Thoracic aorta (tissue), 2 donors: Measurements from ENCODE around the gene RSAD1. TPM values are rescaled to one million over a fixed set of nuclear protein-coding genes. Genes with fewer than 3 reads are reported as not detected.

Experiments
- ATAC-seq: fragments of 150-250 bp; one replicate; pipeline ENCODE4 v1.8.0; 2017; ENCODE audit warnings: low read depth; ENCODE audit not compliant: insufficient number of reproducible peaks, low FRiP score
- DNase-seq: peaks from one replicate; pipeline ENCODE4 v3.0.0-alpha.2; 2020; ENCODE audit warnings: low spot score
- H3K27ac ChIP-seq, 2 donors: fragments of 200-600 bp; sonication (generic); 1 replicate in 1 of 2; 2 replicates in 1 of 2; pipeline ENCODE4 v1.5.1; 2016; ENCODE audit warnings: mild to moderate bottlenecking in 2 of 2, moderate library complexity in 2 of 2
- H3K27me3 ChIP-seq: fragments of 200-600 bp; sonication (generic); replicated peaks from 2 replicates; pipeline ENCODE4 v1.6.0; 2016; ENCODE audit warnings: mild to moderate bottlenecking; ENCODE audit not compliant: insufficient read depth
- H3K36me3 ChIP-seq: fragments of 200-600 bp; sonication (generic); one replicate; pipeline ENCODE4 v1.5.1; 2016
- H3K4me1 ChIP-seq, 2 donors: fragments of 200-600 bp; sonication (generic); 1 replicate in 1 of 2; 2 replicates in 1 of 2; pipeline versions ENCODE4 v1.5.1 to v1.6.0; 2016; ENCODE audit warnings: low read depth in 2 of 2, mild to moderate bottlenecking in 1 of 2; ENCODE audit not compliant: control insufficient read depth in 1 of 2
- H3K4me3 ChIP-seq: fragments of 200-600 bp; sonication (generic); 2 replicates; pipeline ENCODE4 v1.5.1; 2016; ENCODE audit warnings: mild to moderate bottlenecking
- H3K9me3 ChIP-seq: fragments of 200-600 bp; sonication (generic); 2 replicates; pipeline ENCODE4 v1.5.1; 2016
- CTCF ChIP-seq: fragments of 200-600 bp; sonication (generic); IDR thresholded peaks from one replicate; pipeline ENCODE4 v1.5.1; 2019; ENCODE audit warnings: antibody characterized with exemption
- total RNA-seq, 2 donors: library from RNA; depleted of rRNA; stranded (reverse); fragments of >200 nt; gene quantifications; one replicate each; pipeline versions ENCODE4 v1.1.0 to v1.2.3, GENCODE V29; 2016

RSAD1 gene
- total RNA-seq, 2 donors from 2014 or later, result 21.4 to 35.3 TPM

DNA sequence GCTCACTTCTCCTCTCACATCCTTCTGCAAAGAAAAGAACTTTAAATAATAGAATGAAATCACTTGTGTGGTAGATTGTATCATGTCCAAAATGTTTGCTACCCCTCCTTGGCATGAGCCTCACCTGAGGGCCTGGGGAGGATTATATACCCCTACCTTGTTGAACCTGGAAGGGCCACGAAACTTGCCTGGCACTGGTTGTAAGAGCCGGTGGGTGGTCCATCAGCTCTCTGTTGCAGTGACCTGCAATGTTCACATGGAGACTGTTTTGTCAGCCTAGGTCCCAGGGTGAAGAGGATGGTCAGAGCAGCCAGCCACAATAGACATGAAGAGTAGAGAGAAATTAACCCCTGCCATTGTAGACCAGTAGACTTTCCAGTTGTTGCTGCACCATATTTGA, 10.2 kb downstream of the RSAD1 start:
- no peak for TF ChIP-seq CTCF
- no peaks in the 10 kb centered on the region for H3K4me1 ChIP-seq
- ATAC-seq (no peak), DNase-seq (no peak)
- peaks cover 18% of the 10 kb centered on the region for H3K36me3 ChIP-seq
- H3K9me3 ChIP-seq, result no peaks in the 10 kb centered on the region
- H3K4me3 ChIP-seq, result no peak overlapping the region
- no peak overlapping the region for H3K27ac ChIP-seq
- no peaks in the 10 kb centered on the region for H3K27me3 ChIP-seq

DNA sequence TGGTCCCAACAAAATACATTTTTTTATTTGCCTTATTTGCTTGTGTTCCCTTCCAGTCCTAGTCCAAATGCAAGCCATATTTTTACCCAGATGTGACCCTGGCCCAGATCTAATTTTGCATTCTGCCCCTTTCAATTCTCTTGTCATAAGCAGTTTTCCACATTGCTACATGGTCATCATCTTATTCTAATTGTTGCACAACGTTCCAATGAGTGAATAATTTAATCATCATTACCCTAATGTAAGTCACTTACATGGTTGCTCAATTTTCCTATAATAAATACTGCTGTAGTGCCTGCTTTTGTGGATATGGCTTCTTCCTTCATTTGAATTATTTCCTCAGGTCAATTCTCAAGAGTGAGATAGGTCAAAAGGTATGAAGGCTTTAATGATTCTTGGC, 12.8 kb downstream of the RSAD1 start:
- Histone ChIP-seq H3K27me3 (no peaks in the 10 kb centered on the region), H3K27ac (no peak overlapping the region), H3K9me3 (no peaks in the 10 kb centered on the region), H3K36me3 (peaks cover 2% of the 10 kb centered on the region), H3K4me3 (no peak overlapping the region), H3K4me1 (no peaks in the 10 kb centered on the region)
- ATAC-seq (no peak), DNase-seq (no peak)
- TF ChIP-seq CTCF, result no peak

- no peaks in the 10 kb centered on the region for H3K27me3 ChIP-seq
- H3K9me3 ChIP-seq, result no peaks in the 10 kb centered on the region
Observed at GRCh38 chr17:50492214-50492613, 13.6 kb downstream of the RSAD1 start.

DNA sequence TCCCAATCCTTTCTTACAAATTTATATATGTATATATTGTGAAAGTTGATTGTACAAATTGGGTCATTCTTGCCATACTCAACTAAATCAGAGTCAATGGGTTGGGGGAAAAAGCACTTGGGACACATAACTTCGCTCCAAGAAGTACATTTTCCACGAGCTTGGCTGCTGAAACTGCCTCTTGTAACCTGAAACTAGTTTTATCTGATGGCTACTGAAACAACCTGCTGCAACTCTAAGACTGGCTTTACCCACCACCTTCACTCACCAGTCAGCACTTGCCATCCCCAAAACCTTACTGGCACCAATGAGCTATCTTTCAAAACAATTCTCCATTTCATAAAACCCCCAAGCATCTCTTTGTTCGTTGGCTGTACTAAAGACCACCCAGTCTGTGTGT, 15.1 kb downstream of the RSAD1 start:
- no peak overlapping the region for H3K4me3 ChIP-seq
- no peaks in the 10 kb centered on the region for H3K27me3 ChIP-seq
- DNase-seq, result no peak
- ATAC-seq, result no peak
- H3K9me3 ChIP-seq, result no peaks in the 10 kb centered on the region
- no peak overlapping the region for H3K27ac ChIP-seq
- TF ChIP-seq CTCF, result no peak
- H3K4me1 ChIP-seq, result no peaks in the 10 kb centered on the region
- no peaks in the 10 kb centered on the region for H3K36me3 ChIP-seq

More at GRCh38 chr17:50492214-50492613, 13.6 kb downstream of the RSAD1 start:
- TF ChIP-seq CTCF, result no peak
- Histone ChIP-seq H3K4me3 (no peak overlapping the region), H3K27ac (no peak overlapping the region), H3K36me3 (peaks cover 2% of the 10 kb centered on the region), H3K4me1 (no peaks in the 10 kb centered on the region)
- ATAC-seq (no peak), DNase-seq (no peak)

DNA sequence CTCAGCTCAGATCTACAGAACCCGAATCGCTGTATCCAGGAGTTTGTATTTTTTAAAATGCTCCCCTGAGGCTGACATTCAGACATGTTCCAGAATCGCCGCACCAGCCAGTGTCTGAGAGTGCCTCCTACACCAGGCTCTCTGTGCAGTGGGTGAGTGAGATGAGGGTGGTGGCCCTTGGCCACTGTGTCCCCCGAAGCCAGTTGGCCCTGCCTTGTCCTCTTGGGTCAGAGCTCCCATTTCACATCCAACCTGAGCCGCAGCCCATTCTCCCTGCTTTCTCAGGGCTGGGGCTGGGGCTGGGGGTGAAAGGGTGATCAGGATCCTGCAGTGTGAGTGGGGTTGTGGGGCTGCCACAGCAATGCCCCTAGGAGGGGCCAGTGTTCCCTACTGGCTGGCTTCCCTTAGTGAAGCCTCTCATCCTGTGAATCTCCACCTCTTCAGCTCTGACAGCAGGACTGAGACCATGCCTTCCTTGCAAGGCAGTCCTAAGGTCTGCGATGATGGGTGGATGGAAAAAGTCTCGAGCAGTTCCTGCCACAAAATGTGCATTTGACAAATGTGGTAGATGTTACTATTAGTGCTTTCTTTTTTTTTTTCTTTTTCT, 16.7 kb downstream of the RSAD1 start:
- no peaks in the 10 kb centered on the region for H3K4me1 ChIP-seq
- H3K4me3 ChIP-seq, result no peak overlapping the region
- ATAC-seq (no peak), DNase-seq (no peak)
- no peaks in the 10 kb centered on the region for H3K9me3 ChIP-seq
- TF ChIP-seq CTCF, result no peak
- H3K36me3 ChIP-seq, result no peaks in the 10 kb centered on the region
- no peaks in the 10 kb centered on the region for H3K27me3 ChIP-seq
- no peak overlapping the region for H3K27ac ChIP-seq
